Measurements from ENCODE around the gene BCAS3. TPM values are rescaled to one million over a fixed set of nuclear protein-coding genes. Genes with fewer than 3 reads are reported as not detected.
A peak's percentile ranks its signal among the peaks of the same experiment; 100 is the strongest.

BCAS3 gene
- total RNA-seq, 2 donors from 2014 or later = 44.1 to 71.5 TPM

GRCh38 chr17:61400066-61400716 lies 722.5 kb downstream of the BCAS3 start:
- no peaks in the 10 kb centered on the region for H3K36me3 ChIP-seq (replicated peaks in 1 of 2; ENCODE audit: insufficient read depth in 1 of 2, low read depth in 2 of 2)
- peak; percentile 22 for ATAC-seq
- no peak overlapping the region for H3K27ac ChIP-seq
- H3K27me3 ChIP-seq = peaks cover 0 to 80% of the 10 kb centered on the region in 2 donors
- no peak for DNase-seq
- TF ChIP-seq POLR2A (IDR thresholded peaks at IDR 0.05) (no peak), CTCF (IDR thresholded peaks at IDR 0.05) (no peak)
- no peaks in the 10 kb centered on the region for H3K9me3 ChIP-seq
- WGBS, 2 donors = 1 to 7% methylated on average over 9 to 81 of the region's 90 CpGs
- no peak overlapping the region for H3K4me3 ChIP-seq
- intact Hi-C loops (cut with DNase I) = no loop called here
- H3K4me1 ChIP-seq = peaks cover 73% of the 10 kb centered on the region

- H3K27ac ChIP-seq = peak overlapping the region in 2 of 4 donors; percentile 12 to 25
- H3K27me3 ChIP-seq = peaks cover 0 to 83% of the 10 kb centered on the region in 2 donors
- 8 to 15% methylated on average over 31 to 45 of the region's 45 CpGs for WGBS, 2 donors
- ATAC-seq (no peak), DNase-seq (no peak)
- no peaks in the 10 kb centered on the region for H3K9me3 ChIP-seq
- TF ChIP-seq POLR2A (IDR thresholded peaks at IDR 0.05) (no peak), CTCF (IDR thresholded peaks at IDR 0.05) (no peak)
- H3K4me1 ChIP-seq = peaks cover 78% of the 10 kb centered on the region
- H3K36me3 ChIP-seq (replicated peaks in 1 of 2; ENCODE audit: insufficient read depth in 1 of 2, low read depth in 2 of 2) = no peaks in the 10 kb centered on the region
- no peak overlapping the region for H3K4me3 ChIP-seq
- intact Hi-C loops (cut with DNase I) = no loop called here
Measured at GRCh38 chr17:61400717-61401388, 723.2 kb downstream of the BCAS3 start.

GRCh38 chr17:61401389-61402072 lies 723.9 kb downstream of the BCAS3 start:
- no peak for DNase-seq
- H3K27me3 ChIP-seq = peaks cover 0 to 80% of the 10 kb centered on the region in 2 donors
- intact Hi-C loops (cut with DNase I) = no loop called here

GRCh38 chr17:61402073-61402541 lies 724.5 kb downstream of the BCAS3 start:
- TF ChIP-seq POLR2A (IDR thresholded peaks at IDR 0.05) (no peak), CTCF (IDR thresholded peaks at IDR 0.05) (no peak)
- no peaks in the 10 kb centered on the region for H3K36me3 ChIP-seq (replicated peaks in 1 of 2; ENCODE audit: insufficient read depth in 1 of 2, low read depth in 2 of 2)
- H3K4me3 ChIP-seq = no peak overlapping the region
- H3K27ac ChIP-seq = peak overlapping the region in 1 of 4 donors; percentile 12
- peaks cover 0 to 74% of the 10 kb centered on the region in 2 donors for H3K27me3 ChIP-seq
- DNase-seq (no peak), ATAC-seq (no peak)
- intact Hi-C loops (cut with DNase I) = no loop called here
- 21 to 32% methylated on average over 4 to 11 of the region's 11 CpGs for WGBS, 2 donors
- H3K9me3 ChIP-seq = no peaks in the 10 kb centered on the region
- peaks cover 65% of the 10 kb centered on the region for H3K4me1 ChIP-seq

More at GRCh38 chr17:61401389-61402072, 723.9 kb downstream of the BCAS3 start:
- Histone ChIP-seq H3K4me3 (no peak overlapping the region), H3K4me1 (peaks cover 71% of the 10 kb centered on the region), H3K27ac (peak overlapping the region in 1 of 4 donors; percentile 12), H3K36me3 (replicated peaks in 1 of 2; ENCODE audit: insufficient read depth in 1 of 2, low read depth in 2 of 2) (no peaks in the 10 kb centered on the region), H3K9me3 (no peaks in the 10 kb centered on the region)
- 11 to 35% methylated on average over 14 to 25 of the region's 25 CpGs for WGBS, 2 donors
- ATAC-seq = no peak
- TF ChIP-seq CTCF (IDR thresholded peaks at IDR 0.05) = no peak
- TF ChIP-seq POLR2A (IDR thresholded peaks at IDR 0.05) = no peak

Data from body of pancreas (tissue), 4 donors.